Thyroid gland (tissue), 4 donors: ENCODE data around the gene PNMA8B.

Source experiments
- CTCF ChIP-seq, 6 experiments: fragments of 200-600 bp in 3 of 6; fragments of 450-650 bp in 3 of 6; sonication (generic) in 3 of 6; IDR thresholded peaks; one replicate each; pipeline ENCODE4 v1.5.1; 2016 to 2019; ENCODE audit warnings: antibody characterized with exemption in 6 of 6, mild to moderate bottlenecking in 2 of 6, inconsistent platforms in 1 of 6, moderate library complexity in 1 of 6
- POLR2A ChIP-seq, 2 donors: fragments of 450-650 bp; IDR thresholded peaks; one replicate each; pipeline ENCODE4 v1.6.1; 2017; ENCODE audit warnings: antibody characterized with exemption in 2 of 2, mild to moderate bottlenecking in 2 of 2, moderate library complexity in 1 of 2

DNA sequence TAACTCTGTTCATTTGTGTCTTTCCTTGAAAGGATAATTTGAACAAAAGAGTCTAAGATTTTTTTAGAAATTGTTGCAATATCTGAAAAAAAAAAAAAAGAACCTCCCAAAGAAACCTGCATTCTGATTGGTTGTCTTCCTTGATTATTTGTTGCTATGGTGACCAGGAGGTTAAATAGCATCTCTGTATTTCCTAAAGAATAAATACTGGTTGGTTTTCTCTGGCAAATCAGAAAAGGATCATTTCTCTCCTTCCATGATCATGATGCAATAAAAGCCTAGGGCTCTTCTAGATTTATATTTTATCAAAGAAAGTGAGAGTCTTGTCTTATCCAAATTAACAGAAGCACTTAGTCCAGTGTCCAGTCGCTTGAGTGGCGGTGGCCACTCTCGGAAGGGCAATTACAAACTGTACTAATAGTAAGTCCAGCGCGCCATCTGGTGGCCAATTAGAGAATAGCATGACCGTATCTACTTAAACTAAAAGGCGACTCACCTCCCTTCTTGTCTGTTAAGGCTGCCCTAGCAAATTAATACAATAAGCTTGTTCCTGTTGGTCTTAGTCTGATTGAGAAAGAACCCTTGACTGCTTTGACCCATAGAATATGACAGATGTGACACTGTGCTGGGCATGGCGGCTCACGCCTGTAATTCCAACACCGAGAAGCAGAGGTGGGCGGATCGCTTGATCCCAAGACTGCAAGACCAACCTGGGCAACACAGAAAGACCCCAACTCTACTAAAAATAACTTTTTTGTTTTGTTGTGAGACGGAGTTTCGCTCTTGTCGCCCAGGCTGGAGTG, 47.0 kb upstream of the PNMA8B start:
- TF ChIP-seq POLR2A (IDR thresholded peaks at IDR 0.05) (no peak), CTCF (IDR thresholded peaks at IDR 0.05) (peak; percentile 82 to 89 (median 84))
